CD8-positive, alpha-beta memory T cell (primary cell): ENCODE results near the gene KIAA1671. TPM values are rescaled to one million over a fixed set of nuclear protein-coding genes. Genes with fewer than 3 reads are reported as not detected.

Experiments used
- CTCF ChIA-PET: fragments of 350-600 bp; sonication (Branson Sonifier 250); formaldehyde crosslinking; loops from one replicate; lab custom pipeline; 2021; ENCODE audit warnings: antibody characterized with exemption; lab: Charles Lee
- POLR2A ChIA-PET: fragments of 350-600 bp; sonication (Branson Sonifier 250); formaldehyde crosslinking; loops from one replicate; lab custom pipeline; 2021; ENCODE audit warnings: antibody characterized with exemption; lab: Charles Lee
- DNase-seq, 5 donors: peaks; one replicate each; pipeline versions ENCODE4 v3.0.0 to v3.0.0-alpha.2; 2020 to 2022; ENCODE audit warnings: mixed read lengths in 1 of 5
- H3K27ac ChIP-seq: one replicate; pipeline ENCODE4 v1.7.0; 2013; ENCODE audit warnings: low read depth, mild to moderate bottlenecking, low read length, moderate library complexity
- H3K27me3 ChIP-seq: 2 replicates; pipeline ENCODE4 v1.7.0; 2013; ENCODE audit warnings: low read length, mild to moderate bottlenecking; ENCODE audit not compliant: insufficient read depth, poor library complexity, severe bottlenecking
- H3K36me3 ChIP-seq: 2 replicates; pipeline ENCODE4 v1.7.0; 2013; ENCODE audit warnings: mild to moderate bottlenecking, low read length, moderate library complexity; ENCODE audit not compliant: insufficient read depth
- H3K4me1 ChIP-seq: 2 replicates; pipeline ENCODE4 v1.7.0; 2013; ENCODE audit warnings: mild to moderate bottlenecking, low read length, moderate library complexity; ENCODE audit not compliant: insufficient read depth
- H3K4me3 ChIP-seq: 2 replicates; pipeline ENCODE4 v1.7.0; 2013; ENCODE audit warnings: mild to moderate bottlenecking, low read length
- H3K9me3 ChIP-seq: 2 replicates; pipeline ENCODE4 v1.7.0; 2013; ENCODE audit warnings: mild to moderate bottlenecking, low read length
- H3K27ac Mint-ChIP-seq, 8 donors: one replicate each; pipeline ENCODE4 v1.8.0; 2020 to 2021; ENCODE audit warnings: mixed read lengths in 8 of 8, mild to moderate bottlenecking in 6 of 8, inconsistent platforms in 3 of 8, moderate library complexity in 3 of 8
- H3K27me3 Mint-ChIP-seq, 2 donors: one replicate each; pipeline ENCODE4 v1.8.0; 2020 to 2021; ENCODE audit warnings: mixed read lengths in 2 of 2, mild to moderate bottlenecking in 1 of 2, moderate library complexity in 1 of 2
- H3K36me3 Mint-ChIP-seq, 3 donors: one replicate each; pipeline ENCODE4 v1.8.0; 2020 to 2021; ENCODE audit warnings: mixed read lengths in 3 of 3, inconsistent platforms in 1 of 3, mild to moderate bottlenecking in 1 of 3
- H3K4me1 Mint-ChIP-seq, 3 donors: one replicate each; pipeline ENCODE4 v1.8.0; 2020 to 2021; ENCODE audit warnings: mixed read lengths in 3 of 3, inconsistent platforms in 1 of 3, mild to moderate bottlenecking in 1 of 3
- H3K4me3 Mint-ChIP-seq, 7 donors: one replicate each; pipeline ENCODE4 v1.8.0; 2020 to 2021; ENCODE audit warnings: mixed read lengths in 7 of 7, mild to moderate bottlenecking in 6 of 7, moderate library complexity in 4 of 7, inconsistent platforms in 2 of 7
- H3K9me3 Mint-ChIP-seq, 5 donors: one replicate each; pipeline ENCODE4 v1.8.0; 2020 to 2022; ENCODE audit warnings: mixed read lengths in 5 of 5, mild to moderate bottlenecking in 3 of 5, moderate library complexity in 2 of 5, inconsistent platforms in 1 of 5
- polyA plus RNA-seq: library from polyadenylated mRNA; unstranded; fragments of 300-500 nt; fragmentation: Illumina TruSeq; gene quantifications from one replicate; pipeline ENCODE4 v1.2.3, GENCODE V29; 2021
- total RNA-seq, 2 experiments: library from RNA; stranded (reverse); gene quantifications; one replicate each; pipeline ENCODE4 v1.2.3, GENCODE V29; 2021

The KIAA1671 gene
- total and polyA plus RNA-seq, 3 experiments from 2014 or later: 2.6 to 14.7 (median 13.8) TPM

DNA sequence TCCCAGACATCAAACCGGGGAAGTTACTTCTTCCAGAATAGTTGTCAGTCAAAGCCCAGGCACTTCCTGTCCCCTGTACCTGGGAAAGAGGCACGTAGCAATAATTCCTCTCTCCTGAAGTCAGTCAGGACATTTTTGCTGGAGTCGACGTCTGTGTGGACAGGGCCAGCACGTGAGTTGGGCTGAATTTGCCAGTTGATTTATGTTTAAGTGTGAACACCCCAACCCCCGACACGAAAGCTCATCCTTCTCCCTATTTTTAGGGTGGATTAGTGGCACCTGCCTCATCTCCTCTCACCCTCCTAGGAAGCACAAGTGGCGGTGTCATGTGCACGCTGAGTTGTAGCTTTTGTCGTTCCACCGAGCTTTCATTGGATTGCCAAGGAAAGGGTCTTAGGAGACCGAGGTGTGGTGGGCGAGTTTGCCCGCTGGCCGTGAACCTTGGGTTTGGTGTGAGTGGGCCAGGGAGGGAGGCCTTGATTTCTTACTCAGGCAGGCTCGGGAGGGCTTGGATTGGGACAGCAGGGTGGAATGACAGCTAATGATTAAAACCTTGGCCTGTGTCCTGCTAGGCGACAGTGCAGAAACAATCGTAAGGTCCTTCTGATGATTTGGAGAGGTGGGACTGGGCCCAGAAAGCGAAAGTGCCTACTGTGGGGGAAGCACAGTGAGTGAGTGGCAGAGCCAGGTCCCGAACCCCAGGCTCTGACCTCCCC is 160.2 kb downstream of the KIAA1671 start:
- ChIA-PET CTCF (interaction anchor here (1.3 to 3.5 kb wide), 6 partner anchors 12 to 61 kb away, joined by 3 to 22 read pairs (median 7); no protein-coding TSS in a partner anchor), POLR2A (no interaction called here)
- Mint-ChIP-seq H3K27ac (peak overlapping the region in 3 of 8 donors; percentile 38 to 54 (median 39)), H3K9me3 (peaks cover 0 to 3% (median 0%) of the 10 kb centered on the region in 5 donors), H3K4me3 (peak overlapping the region; percentile 11 to 92 (median 30)), H3K27me3 (no peaks in the 10 kb centered on the region), H3K36me3 (peaks cover 0 to 2% (median 0%) of the 10 kb centered on the region in 3 donors), H3K4me1 (peaks cover 21 to 25% (median 23%) of the 10 kb centered on the region in 3 donors)
- H3K4me3 ChIP-seq: no peak overlapping the region
- peaks cover 13% of the 10 kb centered on the region for H3K4me1 ChIP-seq
- no peaks in the 10 kb centered on the region for H3K27me3 ChIP-seq
- no peaks in the 10 kb centered on the region for H3K36me3 ChIP-seq
- H3K27ac ChIP-seq: no peak overlapping the region
- no peak for DNase-seq
- H3K9me3 ChIP-seq: no peaks in the 10 kb centered on the region

DNA sequence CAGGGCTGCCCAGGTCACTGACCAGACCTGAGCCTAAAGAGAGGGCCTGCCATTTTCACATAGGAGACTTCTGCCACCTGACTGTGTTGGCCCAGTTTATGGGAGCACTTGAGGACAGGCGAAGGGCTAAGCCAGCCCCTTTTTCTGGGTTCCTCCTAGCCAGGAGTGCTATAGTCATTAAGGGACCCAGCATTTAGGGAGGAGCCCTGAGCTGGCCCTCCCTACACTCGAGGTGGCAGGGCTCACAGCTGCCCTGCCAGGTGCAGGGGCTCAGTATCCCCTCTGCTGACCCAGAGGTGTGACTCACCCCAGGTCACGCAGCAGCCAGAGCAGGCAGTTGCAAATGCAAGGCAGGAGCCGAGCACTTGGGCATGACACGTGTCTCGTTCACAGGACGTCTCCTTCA is 160.8 kb downstream of the KIAA1671 start:
- Mint-ChIP-seq H3K27me3 (no peaks in the 10 kb centered on the region), H3K4me1 (peaks cover 21 to 25% (median 23%) of the 10 kb centered on the region in 3 donors), H3K9me3 (peaks cover 0 to 3% (median 0%) of the 10 kb centered on the region in 5 donors), H3K27ac (peak overlapping the region in 2 of 8 donors; percentile 9 to 27), H3K36me3 (peaks cover 0 to 2% (median 2%) of the 10 kb centered on the region in 3 donors), H3K4me3 (peak overlapping the region in 1 of 7 donors; percentile 48)
- no peak for DNase-seq
- ChIA-PET CTCF (interaction anchor here (3.5 kb wide), 1 partner anchor 45 kb away, joined by 16 read pairs; no protein-coding TSS in a partner anchor), POLR2A (no interaction called here)
- Histone ChIP-seq H3K9me3 (no peaks in the 10 kb centered on the region), H3K36me3 (no peaks in the 10 kb centered on the region), H3K4me3 (no peak overlapping the region), H3K4me1 (peaks cover 13% of the 10 kb centered on the region), H3K27ac (no peak overlapping the region), H3K27me3 (no peaks in the 10 kb centered on the region)

DNA sequence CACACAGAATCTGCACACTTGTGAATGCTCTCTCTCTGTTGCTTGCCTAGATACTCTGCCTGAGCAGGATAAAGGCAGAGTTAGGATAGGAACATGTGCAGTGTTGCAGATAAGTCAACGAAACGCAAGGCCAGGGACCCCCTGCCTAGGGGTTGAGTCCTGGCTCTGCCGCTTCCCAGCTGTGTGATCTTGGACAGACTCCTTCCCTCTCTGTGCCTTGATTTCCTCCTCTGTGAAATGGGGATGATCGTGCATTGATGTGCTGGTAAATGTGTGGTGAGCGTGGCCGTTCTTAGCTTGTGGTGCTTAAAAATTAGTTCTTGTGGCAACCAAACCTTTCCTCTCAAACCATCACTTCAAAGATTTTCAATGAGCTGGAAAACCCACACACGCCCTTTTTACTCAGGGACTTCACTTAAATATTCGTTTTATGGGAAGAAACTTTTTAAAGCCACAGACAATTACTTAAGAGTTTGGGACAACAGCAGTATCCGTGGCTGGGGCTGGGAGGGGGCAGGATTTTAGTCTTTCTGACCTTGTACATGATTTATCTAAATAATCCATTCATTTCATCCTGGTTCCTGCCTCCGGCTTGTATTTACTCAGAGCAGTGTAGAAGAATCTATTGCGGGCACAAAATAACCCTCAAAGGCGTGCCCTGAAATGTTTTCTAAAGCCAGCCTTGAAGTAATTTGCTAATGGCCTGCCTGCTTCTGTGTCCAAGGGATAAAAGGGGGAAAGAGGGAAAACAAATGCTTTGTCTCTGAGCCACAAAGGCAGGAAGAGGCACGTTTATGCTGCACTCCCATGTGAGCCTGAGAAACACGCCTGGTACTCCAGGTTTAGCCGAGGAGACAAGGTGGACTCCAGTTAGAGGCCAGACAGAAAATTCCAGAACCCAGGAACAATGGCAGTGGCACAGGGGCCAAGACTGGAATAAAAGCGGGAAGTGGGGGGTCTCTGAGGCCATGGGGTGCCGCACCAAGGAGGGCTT is 162.2 kb downstream of the KIAA1671 start:
- H3K4me1 Mint-ChIP-seq: peaks cover 21 to 26% (median 25%) of the 10 kb centered on the region in 3 donors
- ChIA-PET POLR2A (no interaction called here), CTCF (no interaction called here)
- peaks cover 13% of the 10 kb centered on the region for H3K4me1 ChIP-seq
- H3K4me3 ChIP-seq: no peak overlapping the region
- no peak for DNase-seq
- peaks cover 0 to 2% of the 10 kb centered on the region in 2 donors for H3K27me3 Mint-ChIP-seq
- peak overlapping the region in 3 of 8 donors; percentile 13 to 43 (median 20) for H3K27ac Mint-ChIP-seq
- peak overlapping the region in 1 of 7 donors; percentile 5 for H3K4me3 Mint-ChIP-seq
- H3K9me3 Mint-ChIP-seq: no peaks in the 10 kb centered on the region
- no peak overlapping the region for H3K27ac ChIP-seq
- no peaks in the 10 kb centered on the region for H3K27me3 ChIP-seq
- H3K9me3 ChIP-seq: no peaks in the 10 kb centered on the region
- H3K36me3 Mint-ChIP-seq: peaks cover 0 to 6% (median 2%) of the 10 kb centered on the region in 3 donors
- no peaks in the 10 kb centered on the region for H3K36me3 ChIP-seq

DNA sequence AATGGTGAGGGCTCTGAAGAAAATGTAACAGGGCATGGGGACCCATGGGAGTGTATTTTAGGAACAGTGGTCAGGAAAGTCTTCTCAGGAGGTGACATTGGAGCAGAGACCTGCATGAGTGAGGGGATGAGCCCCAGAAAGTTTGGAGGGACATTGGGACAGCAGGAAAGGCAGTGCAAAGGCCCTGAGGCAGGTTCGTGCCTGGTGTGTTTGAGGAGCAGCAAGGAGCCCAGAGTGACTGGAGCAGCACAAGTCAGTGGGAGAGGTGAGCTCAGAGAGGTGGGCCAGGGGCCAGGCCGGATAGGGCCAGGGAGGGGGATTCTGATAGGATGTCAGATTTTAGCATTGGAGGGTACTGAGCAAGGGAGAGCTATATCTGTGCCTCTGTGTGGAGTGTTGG is 167.1 kb downstream of the KIAA1671 start:
- Histone ChIP-seq H3K4me1 (no peaks in the 10 kb centered on the region), H3K9me3 (no peaks in the 10 kb centered on the region), H3K27me3 (no peaks in the 10 kb centered on the region), H3K4me3 (no peak overlapping the region), H3K36me3 (no peaks in the 10 kb centered on the region), H3K27ac (no peak overlapping the region)
- no peak overlapping the region for H3K4me3 Mint-ChIP-seq
- peaks cover 0 to 4% (median 2%) of the 10 kb centered on the region in 3 donors for H3K4me1 Mint-ChIP-seq
- no peak for DNase-seq
- POLR2A ChIA-PET: no interaction called here
- no peaks in the 10 kb centered on the region for H3K9me3 Mint-ChIP-seq
- CTCF ChIA-PET: interaction anchor here (0.9 kb wide), 1 partner anchor 9 kb away, joined by 4 read pairs; no protein-coding TSS in a partner anchor
- H3K36me3 Mint-ChIP-seq: peaks cover 0 to 12% (median 4%) of the 10 kb centered on the region in 3 donors
- H3K27me3 Mint-ChIP-seq: peaks cover 0 to 4% of the 10 kb centered on the region in 2 donors
- H3K27ac Mint-ChIP-seq: peak overlapping the region in 1 of 8 donors; percentile 76

DNA sequence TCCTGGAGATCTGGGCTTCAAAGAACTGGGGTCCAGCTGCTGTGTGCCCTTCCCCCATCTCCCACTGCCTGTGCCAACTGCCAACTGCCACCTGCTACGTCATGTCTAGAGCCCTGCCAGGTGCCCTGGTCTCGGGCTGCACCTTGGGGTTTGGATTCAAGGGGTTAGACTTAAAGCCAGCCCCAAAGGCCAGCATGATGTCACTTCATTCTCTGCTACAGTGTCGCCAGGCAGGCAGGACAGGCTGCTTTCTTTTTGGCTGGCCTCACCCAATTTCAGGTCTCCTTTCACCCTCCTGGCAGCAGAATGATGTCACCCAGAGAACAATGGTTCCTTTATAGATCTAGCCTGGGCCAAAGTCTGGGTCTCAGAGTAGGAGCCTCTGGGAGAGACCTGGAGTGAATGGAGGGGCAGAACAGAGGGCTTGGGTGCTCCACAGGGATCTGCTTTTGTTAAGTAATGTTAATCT is 167.6 kb downstream of the KIAA1671 start:
- no peaks in the 10 kb centered on the region for H3K4me1 ChIP-seq
- Mint-ChIP-seq H3K27me3 (peaks cover 0 to 4% of the 10 kb centered on the region in 2 donors), H3K4me1 (peaks cover 0 to 4% (median 2%) of the 10 kb centered on the region in 3 donors), H3K4me3 (no peak overlapping the region), H3K36me3 (peaks cover 0 to 12% (median 4%) of the 10 kb centered on the region in 3 donors), H3K27ac (peak overlapping the region in 1 of 8 donors; percentile 47), H3K9me3 (no peaks in the 10 kb centered on the region)
- H3K9me3 ChIP-seq: no peaks in the 10 kb centered on the region
- no peaks in the 10 kb centered on the region for H3K27me3 ChIP-seq
- no peak overlapping the region for H3K27ac ChIP-seq
- ChIA-PET POLR2A (no interaction called here), CTCF (interaction anchor here (0.9 kb wide), 1 partner anchor 9 kb away, joined by 4 read pairs; no protein-coding TSS in a partner anchor)
- no peak overlapping the region for H3K4me3 ChIP-seq
- DNase-seq: no peak
- no peaks in the 10 kb centered on the region for H3K36me3 ChIP-seq

DNA sequence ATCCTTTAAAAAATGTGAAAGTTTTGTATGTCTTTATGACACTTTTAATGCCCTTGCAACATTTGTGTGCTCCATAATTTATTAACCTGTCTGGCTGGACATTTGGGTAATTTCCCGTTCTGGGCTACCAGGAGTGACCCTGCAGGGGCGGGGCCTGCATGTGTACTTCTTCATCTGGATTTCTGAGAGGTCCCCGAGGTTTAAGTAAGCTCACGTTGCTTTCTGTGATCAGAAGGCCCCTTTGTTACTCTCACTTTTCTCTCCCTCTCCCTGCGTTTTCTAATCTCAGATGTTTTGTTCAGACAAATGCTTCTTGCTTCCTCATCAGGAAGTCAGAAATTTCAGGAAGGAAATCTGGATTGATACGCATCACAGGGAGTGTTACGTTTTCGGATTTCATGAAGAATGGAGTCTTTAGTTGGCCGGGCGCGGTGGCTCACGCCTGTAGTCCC is 168.3 kb downstream of the KIAA1671 start:
- Histone ChIP-seq H3K27me3 (no peaks in the 10 kb centered on the region), H3K4me1 (no peaks in the 10 kb centered on the region), H3K27ac (no peak overlapping the region), H3K4me3 (no peak overlapping the region), H3K36me3 (no peaks in the 10 kb centered on the region), H3K9me3 (no peaks in the 10 kb centered on the region)
- H3K36me3 Mint-ChIP-seq: peaks cover 0 to 12% (median 4%) of the 10 kb centered on the region in 3 donors
- H3K4me3 Mint-ChIP-seq: no peak overlapping the region
- no peaks in the 10 kb centered on the region for H3K9me3 Mint-ChIP-seq
- ChIA-PET POLR2A (no interaction called here), CTCF (no interaction called here)
- H3K4me1 Mint-ChIP-seq: peaks cover 0 to 4% (median 2%) of the 10 kb centered on the region in 3 donors
- H3K27me3 Mint-ChIP-seq: peaks cover 0 to 4% of the 10 kb centered on the region in 2 donors
- no peak overlapping the region for H3K27ac Mint-ChIP-seq
- DNase-seq: no peak

DNA sequence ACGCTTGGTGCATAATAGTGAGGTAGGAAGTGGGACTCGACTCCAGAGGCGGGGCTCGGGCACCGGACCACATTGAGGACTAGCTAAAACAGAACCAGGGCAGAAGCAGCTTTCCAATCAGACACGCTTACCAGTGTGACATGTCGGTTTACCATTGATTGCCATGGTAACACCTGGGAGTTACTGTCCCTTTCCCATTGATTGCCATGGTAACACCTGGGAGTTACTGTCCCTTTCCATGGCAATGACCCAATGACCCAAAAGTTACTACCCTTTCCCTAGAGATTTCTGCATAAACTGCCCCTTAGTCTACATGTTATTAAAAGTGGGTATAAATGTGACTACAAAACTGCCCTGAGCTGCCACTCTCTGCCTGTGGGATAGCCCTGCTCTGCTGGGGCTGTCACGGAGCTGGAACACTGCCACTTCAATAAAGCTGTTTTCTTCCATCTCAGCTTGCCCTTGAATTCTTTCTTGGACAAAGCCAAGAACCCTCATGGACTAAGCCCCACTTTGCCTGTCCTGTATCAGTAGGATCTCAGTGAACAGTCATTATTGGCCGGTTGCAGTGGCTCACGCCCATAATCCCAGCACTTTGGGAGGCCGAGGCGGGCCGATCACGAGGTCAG is 169.7 kb downstream of the KIAA1671 start:
- H3K27me3 Mint-ChIP-seq: peaks cover 0 to 4% of the 10 kb centered on the region in 2 donors
- peaks cover 0 to 12% (median 4%) of the 10 kb centered on the region in 3 donors for H3K36me3 Mint-ChIP-seq
- H3K27ac Mint-ChIP-seq: peak overlapping the region in 1 of 8 donors; percentile 65
- H3K4me3 Mint-ChIP-seq: no peak overlapping the region
- Histone ChIP-seq H3K9me3 (no peaks in the 10 kb centered on the region), H3K27ac (no peak overlapping the region), H3K27me3 (no peaks in the 10 kb centered on the region), H3K36me3 (no peaks in the 10 kb centered on the region), H3K4me3 (no peak overlapping the region), H3K4me1 (no peaks in the 10 kb centered on the region)
- CTCF ChIA-PET: no interaction called here
- H3K9me3 Mint-ChIP-seq: no peaks in the 10 kb centered on the region
- peaks cover 0 to 8% (median 5%) of the 10 kb centered on the region in 3 donors for H3K4me1 Mint-ChIP-seq
- POLR2A ChIA-PET: no interaction called here
- DNase-seq: no peak
